Left renal cortex interstitium (tissue), 4 donors: ENCODE data around the gene WWTR1. TPM values are rescaled to one million over a fixed set of nuclear protein-coding genes. Genes with fewer than 3 reads are reported as not detected.

Experiments
- DNase-seq, 4 donors: peaks; one replicate each; pipeline ENCODE4 v3.0.0-alpha.2; 2013; ENCODE audit warnings: low read depth in 4 of 4, low spot score in 2 of 4, missing footprints in 1 of 4
- polyA plus RNA-seq, 4 donors: library from polyadenylated mRNA; unstranded; fragments of 120-200 nt; gene quantifications; one replicate each; pipeline ENCODE4 v1.2.1, GENCODE V29; 2013; ENCODE audit not compliant: insufficient read length in 4 of 4

WWTR1 gene
- polyA plus RNA-seq, 4 donors: 88.7 to 99.8 (median 93.5) TPM

DNA sequence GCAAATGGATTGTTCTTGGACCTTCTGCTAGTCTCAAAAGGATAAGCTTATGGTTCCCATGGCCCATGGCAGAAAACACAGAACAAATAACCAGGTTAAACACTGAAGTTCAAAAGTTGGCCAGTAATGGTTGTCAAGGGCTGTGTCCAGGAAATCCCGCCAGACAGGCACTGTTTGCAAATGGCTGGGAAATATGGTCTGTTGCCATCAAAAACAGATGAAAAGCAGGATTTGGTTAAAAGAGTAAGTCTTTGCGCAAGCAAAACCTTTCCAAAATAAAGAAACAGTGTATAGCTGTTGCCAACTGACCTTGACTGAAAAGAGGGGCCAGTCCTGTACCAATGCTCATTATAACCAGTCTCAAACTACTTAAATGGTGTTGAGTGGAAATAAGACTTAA is 58.6 kb downstream of the WWTR1 start:
- no peak for DNase-seq

DNA sequence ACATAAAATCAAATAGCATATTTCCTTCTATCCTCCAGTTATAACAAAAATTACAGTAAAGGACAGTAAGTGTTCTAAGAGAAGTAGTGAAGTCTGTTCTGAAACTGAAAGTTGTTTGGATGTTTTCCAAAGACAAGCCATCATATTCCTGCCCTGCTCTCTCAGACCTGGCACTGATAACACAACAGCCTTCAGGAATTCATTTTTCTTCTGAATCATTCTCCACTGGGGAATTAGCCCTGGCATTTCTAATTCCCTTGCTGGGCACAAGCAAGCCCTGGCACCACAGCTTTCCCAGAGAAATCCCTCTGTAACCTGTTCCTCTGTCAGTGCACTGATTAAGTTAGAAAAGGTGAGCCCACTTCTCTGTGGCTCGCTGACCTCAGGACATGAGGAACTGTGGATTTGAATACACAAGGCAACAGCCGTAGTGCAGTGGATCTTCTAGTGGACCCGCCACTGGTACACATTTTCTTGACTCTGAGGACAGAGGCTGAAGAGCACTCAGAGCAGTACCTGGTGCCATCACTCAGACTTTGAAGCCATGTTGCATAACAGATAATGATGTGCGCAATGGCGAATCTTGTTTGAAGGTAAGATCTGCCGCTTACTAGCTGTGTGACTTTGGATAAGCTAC is 61.6 kb downstream of the WWTR1 start:
- no peak for DNase-seq

DNA sequence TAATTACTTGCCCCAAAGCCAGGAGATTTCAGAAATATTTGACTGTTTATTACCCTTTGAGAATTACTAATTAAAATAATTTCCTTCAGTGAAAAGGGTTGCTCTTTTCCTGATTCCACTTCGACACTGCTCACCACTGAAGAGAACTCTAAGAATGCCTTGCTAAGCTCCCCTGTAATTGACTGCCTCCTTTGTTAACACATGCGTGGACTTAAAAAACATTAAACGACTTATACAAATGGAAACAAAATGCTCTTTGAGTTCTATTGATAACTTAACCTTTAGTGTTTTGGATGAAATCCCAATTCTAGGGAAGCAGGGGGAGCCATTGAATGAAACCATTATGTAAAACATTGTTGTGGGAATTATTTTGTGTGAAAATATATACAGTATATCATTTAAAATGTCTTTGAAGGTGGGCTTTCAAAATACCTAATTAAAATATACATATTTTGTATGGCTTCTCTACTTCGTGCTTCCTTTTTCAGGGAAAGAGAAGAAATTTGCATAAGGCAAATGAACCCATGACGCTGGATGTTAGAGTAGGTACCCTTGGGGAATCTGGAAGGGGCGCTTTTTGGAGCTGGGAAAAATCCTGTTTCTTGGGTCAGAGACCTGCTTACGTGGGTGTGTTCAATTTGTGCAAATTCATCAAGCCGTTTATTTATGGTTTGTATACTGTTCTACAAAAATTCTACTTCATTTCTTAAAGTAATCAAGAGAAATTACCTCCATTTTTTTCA is 64.2 kb downstream of the WWTR1 start:
- DNase-seq: no peak

DNA sequence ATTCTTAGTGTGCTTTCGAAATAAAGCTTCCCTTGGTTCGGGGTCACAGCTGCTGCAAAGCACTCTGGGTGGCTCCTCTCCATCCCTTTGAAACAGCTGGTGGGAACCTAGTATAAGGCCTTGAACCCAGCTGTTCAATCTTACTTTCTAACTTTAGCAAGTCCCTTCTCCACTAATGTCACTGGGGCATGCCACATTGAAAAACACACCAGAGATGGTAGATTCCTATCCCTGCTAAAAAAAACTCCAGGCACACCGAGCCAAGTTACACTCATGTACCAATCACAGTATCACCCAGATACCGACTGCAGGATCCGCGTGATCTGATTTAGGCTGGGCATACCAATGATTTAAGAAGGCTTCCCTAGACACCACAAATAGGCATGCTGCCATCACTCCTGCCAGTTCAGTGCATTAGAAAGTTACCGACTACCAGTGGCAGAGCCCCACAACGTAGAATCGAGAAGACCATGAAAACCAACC is 65.0 kb downstream of the WWTR1 start:
- no peak for DNase-seq

DNA sequence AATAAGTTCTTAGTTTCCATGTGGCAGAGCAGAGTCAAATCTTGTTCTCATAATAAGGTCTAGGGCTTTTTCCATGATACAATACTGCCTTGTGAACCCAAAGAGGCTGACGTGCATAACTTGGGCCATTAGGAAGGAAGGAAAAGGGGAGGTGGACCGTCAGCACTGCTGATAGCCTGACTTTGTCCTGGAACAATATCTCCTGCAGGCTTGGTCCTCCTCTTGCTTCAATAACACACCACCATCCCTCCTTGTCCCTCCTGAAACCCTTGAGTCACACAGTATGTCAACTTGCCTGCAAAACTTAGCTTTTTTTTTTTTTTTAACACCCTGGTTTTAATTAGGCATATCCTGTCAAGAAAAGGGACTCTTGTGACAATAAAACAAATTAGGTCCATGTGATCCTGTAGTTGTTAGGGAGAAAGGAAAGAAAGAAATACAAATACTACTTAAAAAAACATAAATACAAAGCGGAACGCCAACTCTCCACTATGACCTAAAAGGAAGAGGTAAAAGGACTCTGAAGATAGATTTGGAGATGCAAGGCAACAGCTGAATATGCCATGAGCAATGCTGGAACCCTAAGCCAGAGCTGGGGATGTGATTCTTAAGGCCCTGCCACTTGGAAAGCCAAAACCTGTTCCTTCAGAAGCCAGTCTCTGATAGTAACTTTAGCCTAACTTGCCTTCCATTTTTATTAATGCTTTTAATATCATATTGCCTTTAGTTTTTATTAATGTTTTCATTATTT is 67.0 kb downstream of the WWTR1 start:
- no peak for DNase-seq

DNA sequence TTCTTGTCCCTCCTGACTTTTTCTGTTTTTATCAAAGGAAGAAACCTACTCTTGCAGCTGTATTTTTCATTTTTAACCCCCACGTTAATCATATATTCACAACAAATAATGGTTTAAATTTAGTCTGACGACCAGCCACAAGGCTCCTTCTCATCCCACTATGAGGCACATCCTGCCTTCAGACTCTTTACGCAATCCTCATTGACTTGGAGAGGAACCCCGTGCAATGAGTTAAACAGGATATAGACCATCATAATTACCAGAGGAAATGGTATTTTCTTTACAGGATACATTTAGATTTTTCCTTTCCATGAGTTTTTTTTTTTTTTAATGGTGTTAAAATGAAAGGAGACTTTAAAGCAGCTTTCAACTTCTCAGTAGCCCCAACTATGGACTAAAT is 68.5 kb downstream of the WWTR1 start:
- no peak for DNase-seq

DNA sequence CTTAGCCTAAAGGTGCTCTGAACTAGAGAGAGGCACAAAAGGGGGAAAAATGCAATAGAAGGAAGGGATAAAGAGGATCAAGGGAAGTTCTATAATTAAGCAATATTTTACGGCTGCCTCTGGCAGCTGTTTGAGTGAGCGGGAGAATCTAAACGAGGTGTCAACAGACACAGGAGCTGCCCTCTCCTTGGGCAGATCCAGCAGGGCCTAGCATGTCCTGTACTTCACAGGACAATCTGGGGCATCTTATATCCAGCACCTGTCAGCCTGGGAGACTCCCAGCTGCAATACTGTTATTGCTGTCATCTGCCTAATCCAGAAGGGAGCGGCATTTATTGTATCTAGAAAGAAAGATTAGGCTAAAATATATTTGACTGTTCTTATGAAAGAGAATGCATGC is 68.9 kb downstream of the WWTR1 start:
- DNase-seq: no peak

DNA sequence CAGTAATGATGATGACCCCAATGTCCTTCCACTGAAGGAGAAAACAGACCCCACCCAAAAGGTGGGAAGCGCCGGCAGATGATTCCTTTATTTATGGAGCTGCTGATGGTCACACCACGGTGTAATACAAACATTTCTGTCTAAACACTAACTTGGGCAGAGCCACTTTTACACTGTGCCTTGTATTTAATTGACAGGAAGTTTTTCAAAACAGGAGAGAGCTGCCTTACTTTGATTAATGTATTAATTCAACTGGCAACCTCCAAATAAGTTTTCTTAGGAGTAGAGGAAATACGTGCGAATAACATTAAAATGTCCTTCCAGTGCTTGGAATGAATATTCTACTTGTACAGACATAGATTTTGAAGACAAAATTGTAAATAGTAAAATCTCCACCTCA is 70.4 kb downstream of the WWTR1 start:
- DNase-seq: no peak

DNA sequence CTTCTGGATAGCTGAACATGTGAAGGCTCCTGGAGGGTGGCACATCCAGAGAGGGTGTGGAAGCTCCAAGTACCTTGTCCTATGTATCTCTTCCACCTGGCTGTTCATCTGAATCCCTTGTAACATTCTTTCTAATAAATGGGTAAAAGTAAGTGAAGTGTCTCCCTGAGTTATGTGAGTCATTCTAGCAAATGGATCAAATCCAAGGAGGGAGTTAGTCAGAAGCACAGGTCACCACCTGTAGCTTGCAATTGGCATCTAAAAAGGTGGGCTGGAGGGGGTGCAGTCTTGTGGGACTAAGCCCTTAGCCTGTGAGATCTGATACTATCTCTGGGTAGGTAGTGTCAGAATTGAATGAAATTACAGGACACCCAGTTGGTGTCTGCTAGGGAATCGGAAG is 71.0 kb downstream of the WWTR1 start:
- DNase-seq: no peak

DNA sequence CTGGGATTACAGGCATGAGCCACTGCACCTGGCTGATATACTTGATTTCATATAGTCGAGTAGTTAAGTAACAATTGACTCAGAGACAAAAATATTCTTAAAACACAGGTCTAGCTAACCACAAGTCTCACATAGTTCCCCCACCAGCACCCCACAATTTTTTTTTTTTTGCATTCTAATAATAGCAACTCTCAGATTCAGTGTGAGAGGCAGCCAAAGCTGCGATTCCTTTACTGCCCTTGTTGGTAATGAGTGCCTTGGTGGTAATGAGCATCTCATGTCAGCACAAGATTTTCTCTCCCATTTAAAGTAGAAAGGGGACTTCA is 72.5 kb downstream of the WWTR1 start:
- no peak for DNase-seq

DNA sequence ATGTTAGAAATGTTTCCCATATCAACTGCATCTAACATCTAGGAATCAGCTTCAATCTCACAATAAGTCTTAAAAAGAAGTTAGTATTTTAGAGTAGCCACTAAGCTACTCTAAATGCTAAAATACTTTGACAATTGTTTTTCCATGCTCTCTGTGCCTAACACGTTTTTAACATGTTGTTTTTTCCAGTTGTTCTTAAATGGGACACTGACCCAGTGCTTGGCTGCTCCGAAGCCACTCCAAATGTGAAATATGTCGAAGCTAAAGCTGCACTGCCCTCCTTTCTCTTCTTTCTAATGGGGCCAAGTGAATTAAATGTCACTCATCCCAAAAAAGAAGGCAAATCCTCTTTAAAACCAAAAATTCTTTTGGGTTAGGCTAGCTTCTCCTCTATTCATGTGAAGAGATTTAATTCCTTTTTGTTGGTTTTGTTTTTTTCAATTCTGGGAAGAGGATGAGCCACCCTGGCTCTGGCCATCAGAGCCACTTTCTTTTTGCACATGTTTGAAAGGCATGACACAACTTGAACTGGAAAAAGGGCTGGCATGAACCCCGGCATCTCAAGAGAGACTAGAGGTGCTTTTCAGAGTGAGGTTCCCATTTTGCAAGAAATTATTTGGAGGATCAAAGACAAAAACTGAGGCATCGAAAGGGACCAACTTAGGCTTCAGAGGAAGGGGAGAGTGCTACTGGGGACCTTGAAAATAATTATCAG is 73.7 kb downstream of the WWTR1 start:
- no peak for DNase-seq

DNA sequence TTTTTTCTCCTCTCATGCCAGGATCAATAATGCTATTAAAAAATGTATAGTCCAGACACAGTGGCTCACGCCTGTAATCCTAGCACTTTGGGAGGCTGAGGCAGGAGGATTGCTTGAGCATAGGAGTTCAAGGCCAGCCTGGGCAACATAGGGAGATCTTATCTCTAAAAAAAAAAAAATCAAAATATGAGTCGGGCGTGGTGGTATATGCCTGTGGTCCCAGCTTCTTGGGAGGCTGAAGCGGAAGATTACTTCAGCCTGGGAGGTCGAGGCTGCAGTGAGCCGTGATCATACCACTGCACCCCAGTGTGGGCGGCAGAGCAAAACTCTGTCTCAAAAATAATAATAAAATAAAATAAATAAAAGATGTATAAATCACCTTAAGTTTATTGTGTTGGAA is 75.4 kb downstream of the WWTR1 start:
- DNase-seq: no peak

DNA sequence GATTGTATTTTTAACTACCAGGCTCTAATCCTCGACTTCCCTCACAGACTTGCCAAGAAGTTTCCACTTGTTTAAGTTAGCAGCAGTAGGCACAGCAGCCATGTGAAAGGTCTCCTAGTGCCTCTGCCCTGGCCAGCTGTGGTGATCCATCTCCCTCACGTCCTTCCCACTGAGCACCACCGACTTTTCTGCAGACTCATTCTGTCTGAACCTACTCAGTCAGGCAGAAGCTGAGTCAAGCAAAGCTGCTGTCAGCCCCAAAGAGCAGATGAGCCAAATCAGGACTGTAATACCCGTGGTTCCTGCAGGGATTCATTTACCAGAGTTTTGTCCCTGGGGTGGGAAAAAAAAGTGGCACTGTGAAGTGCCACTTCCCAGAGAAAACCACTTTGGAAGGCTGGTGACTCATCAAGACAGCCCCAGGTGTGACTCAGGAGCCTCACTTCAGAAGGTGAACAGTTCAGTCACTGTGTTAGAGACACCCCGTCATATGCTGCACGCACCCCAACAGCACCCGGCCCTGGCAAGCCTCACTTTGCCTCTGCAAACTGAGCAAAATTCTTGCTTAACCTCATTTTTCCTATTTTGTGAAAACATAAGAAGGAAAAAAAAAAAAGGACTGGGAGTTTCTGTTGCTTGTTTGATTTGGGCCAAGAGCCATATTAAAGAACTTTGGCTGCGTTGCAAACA is 76.0 kb downstream of the WWTR1 start:
- no peak for DNase-seq

DNA sequence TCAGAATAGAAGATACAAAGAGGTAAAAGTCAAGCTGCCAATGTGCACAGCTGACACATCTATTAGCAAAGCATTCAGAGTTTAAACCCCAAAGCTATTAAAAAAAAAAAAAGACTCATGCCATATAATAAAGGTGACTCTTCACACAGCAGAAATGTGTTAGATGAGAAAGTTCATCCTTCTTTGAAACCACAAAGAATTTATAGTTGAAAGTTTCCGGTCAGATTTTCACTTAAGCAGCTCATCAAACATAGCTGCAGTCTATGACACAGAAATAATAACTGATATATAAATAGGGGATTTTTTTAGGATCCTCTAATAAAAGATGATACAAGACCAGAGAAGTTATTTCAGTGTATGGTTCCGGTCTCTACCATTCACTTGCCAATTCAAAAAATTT is 76.6 kb downstream of the WWTR1 start:
- DNase-seq: no peak

DNA sequence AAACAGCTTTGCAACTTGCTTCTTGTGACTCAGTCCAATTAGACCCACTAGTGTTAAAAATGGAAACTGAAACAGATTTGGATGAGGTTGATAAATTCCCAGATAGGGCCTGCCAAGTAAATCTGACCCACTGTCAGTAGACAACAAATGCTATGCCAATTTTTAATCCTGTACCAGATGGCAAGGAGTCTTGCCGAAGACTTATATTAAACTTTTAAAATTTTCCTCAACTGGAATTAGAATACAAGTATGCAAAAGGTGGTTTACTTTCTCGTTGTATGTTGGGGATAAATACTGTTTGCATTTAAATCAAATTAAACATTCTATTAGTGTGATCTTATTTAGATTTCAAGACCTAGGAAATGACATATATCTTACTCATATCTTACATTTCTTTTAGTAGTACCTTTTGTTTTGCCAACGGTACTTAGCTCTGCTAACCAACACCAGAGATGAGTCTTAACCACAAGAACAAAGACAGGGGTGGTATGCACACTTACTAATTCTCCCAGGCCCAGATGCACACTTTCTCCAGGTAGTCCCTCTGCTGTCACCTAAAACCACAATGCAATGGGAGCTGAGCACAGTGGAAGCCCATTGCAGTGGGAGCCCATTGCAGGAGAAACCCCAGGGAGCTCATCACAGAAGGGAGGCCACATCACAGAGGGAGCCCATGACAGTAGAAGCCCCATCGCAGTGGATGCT is 77.8 kb downstream of the WWTR1 start:
- no peak for DNase-seq

DNA sequence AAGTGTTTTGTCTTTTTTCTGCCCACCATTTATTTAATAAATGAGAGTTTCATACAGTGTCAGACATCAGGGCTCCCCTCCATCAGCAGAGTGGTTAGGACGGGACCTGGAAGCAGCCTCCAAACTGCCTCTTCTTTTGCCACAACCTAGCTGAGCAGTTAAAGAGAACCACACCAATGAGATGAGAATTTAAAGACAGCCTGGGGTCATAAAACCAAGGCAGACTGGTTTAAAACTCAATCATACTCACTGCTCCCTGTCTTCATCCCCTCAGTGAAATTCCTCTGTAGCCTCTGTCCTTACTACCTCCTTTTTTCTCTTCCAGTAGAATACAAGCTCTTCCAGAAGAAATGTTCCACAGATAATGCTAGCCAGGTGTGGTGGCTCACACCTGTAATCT is 78.7 kb downstream of the WWTR1 start:
- DNase-seq: no peak

DNA sequence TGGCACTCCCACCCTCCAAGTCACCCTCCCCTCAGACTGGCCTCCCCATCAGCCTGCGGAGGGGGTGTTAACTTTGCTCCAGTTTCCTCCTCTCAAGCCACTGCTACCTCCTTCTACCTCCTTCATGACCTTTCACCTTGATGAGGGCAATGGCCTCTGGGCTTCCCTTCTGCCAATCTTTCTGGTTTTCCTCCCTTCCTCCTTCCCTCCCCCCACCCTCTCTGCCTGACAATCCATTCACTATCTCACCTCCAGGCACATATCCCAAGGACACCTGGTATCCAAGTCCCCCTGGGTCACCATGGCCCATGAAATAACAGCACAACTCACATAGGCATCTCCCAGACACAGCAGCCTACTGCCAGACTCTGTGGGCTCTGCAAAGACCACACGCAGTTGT is 80.0 kb downstream of the WWTR1 start:
- no peak for DNase-seq

DNA sequence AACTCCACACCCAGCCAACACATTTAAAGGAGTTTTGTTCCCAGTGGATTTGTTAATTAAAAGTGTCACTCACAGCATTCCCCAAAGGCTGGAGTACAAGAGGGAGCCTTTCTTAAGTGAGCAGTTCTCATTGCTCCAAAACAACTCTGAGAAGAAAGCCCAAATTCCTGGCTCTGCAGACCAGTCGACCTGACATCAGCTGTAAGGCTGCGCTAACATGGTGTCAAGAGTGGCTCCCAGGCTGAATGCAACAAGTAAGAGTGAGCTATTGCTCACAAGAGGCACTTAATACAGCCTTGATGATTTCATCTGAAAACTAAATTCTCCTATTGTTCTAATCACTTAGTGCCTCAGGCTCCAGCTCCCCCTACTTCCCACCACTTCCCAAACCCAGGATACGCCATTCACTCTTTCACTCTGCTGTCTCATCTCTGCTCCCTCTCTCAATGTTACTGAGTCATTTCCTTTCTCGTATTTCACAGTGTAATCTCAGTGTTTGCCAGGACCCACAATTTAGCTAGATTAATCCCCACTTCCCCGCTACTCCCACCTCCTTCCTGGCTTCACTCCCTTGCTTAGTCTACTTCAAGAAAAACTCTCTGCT is 81.8 kb downstream of the WWTR1 start:
- peak in 1 of 4 donors; percentile 45 for DNase-seq

DNA sequence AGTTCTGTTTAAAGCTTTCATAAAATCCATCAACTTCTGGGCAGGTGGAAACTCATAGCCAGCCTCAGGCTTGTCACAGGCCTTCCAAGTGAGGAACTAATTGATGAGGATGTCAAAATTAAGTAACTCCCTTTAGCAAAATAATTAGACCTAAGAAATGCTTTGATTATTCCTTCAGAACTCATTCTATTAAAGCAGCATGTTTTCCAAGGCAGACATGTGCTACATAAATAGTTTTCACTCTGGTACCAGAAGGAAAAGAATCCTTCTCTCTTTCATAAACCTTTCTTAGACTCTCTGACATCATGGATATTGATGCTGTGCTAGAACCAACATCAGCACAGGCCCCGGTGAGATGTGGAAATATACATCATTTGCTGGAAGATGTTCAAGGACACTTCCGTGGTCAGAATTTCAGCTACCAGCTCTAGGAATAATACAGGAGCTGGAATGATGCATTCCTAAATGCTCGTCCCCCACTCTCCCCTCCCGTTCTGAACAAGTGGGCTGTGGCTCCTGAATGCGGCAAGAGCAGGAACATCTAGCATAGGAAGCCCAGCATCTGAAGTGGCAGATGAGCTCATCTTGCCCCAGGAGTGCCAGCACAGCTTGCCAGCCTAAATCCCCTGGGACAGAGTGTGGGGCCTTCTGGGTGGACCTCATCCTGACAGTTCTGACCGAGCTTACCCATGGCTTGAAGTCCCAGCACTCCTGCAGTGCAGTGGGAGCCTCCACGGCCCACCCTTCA is 82.4 kb downstream of the WWTR1 start:
- DNase-seq: no peak
